HG03280 (cell line): ENCODE results near the gene COL12A1.
A peak's percentile ranks its signal among the peaks of the same experiment; 100 is the strongest.

Source experiments
- ATAC-seq: cut with Tn5 transposase; IDR thresholded peaks from one replicate; pipeline ENCODE4 v1.9.1; 2021; ENCODE audit warnings: mild to moderate bottlenecking, moderate library complexity; ENCODE audit not compliant: unreplicated experiment

COL12A1 gene

DNA sequence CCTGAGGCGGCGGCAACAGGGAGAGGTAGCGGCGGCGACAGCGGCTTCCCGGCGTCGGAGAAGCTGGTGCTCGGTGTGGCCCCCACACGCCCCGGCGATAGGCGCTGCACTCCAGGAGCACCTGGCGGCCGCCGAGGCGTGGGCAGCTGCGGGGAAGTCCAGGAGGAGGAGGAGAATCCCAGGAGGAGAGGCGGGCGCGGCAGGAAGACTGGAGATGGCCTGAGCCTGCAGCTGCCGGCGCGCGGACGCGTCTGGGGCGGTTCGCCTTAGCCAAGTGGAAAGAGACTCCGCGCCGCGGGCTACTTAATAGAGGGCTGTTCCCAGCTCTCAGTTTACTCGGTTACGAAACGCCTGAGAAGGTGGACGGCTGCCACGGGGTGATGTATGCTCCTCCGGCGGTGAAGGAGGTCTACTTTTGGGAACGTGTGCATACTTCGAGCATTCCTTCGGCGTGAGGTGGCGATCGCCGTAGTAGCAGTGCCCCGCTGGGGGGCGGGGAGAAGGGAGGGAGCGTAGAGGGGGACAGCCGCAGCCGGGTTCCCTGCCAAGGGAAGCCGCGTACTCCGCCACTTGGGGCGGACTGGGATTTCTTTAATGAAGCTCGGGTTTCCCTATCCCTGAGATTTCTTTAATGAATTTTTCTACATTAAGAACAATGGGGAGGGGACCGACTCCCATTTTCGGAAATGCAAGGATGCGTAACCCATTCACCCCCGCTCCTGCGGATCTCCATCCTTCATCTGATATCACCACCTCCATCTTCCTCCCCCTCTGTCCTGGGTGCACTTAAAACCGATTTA lies at the start of gene COL12A1:
Gene COL12A1 (minus strand): TSS at position 278 of the 800 bp plus-strand sequence. CDS start 3,261 bp downstream, outside the sequence.
- ATAC-seq: no peak

DNA sequence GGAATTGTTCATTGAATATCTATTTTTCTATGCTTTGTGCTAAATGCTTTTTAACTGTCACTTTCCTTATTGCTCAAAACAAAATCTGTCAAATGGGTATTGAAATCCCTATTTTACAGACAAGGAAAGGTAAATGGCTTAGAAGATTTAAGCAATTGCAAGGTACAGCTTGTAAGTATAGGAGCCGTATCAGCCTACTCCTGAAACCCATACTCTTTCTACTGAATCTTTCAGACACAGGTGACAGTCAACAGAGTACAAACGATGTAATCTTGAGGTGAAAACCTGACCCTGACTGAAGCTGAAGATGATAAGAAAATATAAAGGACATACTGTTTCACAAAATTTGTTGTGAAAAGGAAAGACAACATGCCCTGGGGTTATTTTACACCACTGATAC lies 44.7 kb upstream of the COL12A1 start:
- ATAC-seq: no peak

DNA sequence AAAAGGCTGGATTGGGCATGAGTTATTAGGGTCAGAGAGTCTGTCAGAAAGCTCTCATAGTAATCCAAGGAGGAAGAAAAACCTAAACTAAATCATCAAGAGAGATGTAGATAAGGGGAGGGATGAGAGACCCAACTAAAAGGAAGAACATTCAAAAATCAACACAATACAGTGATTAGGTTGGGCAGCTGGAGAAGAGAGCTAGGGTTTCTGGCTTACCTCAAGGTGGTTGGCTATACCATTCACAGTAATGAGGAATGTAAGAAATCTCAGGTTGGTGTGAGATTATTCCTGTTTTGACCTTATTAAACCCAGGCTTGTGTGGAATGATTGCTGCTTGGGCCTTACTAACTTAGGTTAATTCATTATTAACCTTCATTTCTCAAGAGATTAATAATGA lies 44.0 kb upstream of the COL12A1 start:
- ATAC-seq: no peak

DNA sequence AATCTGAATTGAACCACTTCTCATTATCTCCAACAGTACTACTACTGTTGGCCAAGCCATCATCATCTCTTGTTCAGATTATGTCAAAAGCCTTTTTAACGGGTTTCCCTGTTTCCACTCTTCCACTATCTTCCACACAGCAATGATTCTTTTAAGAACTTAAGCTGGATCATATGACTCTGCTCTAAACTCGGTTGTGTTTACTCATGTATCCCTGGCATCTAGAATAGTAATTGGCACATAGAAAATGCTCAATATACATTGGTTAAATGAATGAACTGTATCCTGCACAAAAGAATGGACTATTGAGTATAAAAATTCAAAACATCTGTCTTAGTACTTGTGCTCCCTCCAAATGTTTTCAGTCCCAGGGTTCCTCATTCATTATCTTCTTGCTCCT lies 40.5 kb upstream of the COL12A1 start:
- ATAC-seq: no peak

DNA sequence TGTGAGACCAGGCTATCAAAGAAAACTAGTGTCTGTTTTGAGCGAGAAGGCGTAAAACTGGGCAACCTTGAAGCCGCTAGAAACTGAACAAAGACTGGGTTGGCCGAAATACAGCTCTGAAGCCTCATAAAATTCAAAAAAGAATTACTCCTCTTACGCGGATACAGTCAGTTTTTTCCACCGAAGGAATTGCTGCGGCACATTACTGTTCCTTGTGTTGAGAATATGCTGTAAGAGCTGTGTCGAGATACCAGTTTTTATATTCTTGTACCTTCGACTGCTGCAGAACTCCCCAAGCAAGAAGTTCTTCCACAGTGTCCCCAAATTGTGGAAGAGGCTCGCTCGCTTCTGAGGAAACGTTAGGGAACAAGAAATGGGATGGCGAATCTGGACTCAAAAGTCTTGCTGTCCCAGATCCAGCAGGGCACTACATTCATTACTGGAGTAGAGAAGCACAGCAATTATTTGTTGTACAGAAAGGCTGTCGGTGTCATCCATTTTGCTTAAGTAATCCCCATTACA lies 38.3 kb upstream of the COL12A1 start:
- peak; percentile 22 for ATAC-seq

DNA sequence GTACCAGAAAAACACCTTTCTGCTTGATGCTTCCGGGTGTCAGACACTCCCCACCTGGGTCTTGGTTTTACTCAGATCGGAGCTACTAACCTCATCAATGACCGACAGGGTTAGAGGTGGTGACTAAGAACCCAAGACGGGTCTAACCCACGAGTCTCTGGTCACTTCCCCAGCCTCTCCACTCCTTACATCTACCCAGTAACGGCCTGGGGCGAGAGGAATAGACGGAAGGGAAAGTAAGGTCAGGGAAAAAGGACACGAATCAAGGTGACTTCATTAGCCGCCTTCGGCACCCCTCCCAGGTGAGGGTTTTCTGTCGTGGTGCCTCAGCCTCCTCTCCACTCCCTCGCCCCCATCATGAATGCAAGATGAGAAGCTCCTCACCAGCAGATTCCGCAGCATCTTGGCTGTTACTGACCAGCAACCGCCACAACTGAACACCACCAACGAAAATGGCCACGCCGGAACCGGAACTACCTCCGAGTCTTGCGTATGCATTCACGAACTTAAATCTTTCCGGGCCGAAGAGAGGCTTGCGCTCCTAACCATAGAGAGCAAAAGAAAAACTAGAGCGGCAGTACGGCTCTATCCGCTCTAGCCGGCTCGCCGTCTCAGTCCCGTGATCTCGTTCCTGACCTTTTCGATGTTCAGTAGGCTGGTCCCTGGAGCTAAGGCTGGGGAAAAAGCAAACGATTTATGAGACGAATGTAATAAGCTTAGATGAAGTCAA lies 37.6 kb upstream of the COL12A1 start, which contains the start of gene COX7A2:
Gene COX7A2 (minus strand): TSS at position 469 of the 730 bp plus-strand sequence. CDS start 67 bp downstream, at position 402.
- peak; percentile 96 for ATAC-seq

DNA sequence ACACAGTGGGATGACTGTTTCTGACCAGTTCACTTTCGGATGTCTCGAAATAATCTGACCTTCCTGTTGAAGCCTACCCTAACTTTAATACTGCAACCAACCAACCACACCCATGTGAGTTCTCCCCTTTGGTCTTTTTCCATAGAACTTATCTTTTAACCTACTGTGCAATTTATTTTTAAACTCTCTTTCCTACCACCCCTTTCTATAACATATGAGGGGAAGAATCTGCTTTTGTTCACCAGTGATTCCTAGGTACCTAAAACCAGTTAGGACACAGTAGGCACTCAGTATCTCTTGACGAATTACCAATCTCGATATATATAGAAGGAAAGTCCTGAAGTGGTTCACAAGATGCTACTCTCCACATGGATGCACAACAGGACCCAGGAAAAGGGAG lies 30.8 kb upstream of the COL12A1 start:
- ATAC-seq: no peak

DNA sequence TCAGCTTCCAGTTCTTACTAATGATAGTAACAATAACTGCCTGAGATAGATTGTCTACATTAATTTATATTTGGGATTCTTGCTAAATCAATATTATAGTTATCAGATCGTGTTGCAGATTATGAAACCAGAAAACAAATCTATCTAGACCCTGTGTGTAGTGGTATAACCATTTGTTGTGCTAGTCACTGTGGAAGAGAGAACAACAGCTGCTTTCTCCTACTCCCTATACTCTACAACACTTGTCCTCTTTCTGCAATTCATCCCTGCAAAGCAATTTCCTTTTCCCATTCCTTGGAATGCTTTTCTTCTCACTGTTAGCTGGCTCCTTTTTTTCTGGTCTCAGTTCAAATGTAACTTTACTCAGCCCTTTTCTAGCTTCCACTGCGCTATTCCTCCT lies 29.4 kb upstream of the COL12A1 start:
- ATAC-seq: no peak

DNA sequence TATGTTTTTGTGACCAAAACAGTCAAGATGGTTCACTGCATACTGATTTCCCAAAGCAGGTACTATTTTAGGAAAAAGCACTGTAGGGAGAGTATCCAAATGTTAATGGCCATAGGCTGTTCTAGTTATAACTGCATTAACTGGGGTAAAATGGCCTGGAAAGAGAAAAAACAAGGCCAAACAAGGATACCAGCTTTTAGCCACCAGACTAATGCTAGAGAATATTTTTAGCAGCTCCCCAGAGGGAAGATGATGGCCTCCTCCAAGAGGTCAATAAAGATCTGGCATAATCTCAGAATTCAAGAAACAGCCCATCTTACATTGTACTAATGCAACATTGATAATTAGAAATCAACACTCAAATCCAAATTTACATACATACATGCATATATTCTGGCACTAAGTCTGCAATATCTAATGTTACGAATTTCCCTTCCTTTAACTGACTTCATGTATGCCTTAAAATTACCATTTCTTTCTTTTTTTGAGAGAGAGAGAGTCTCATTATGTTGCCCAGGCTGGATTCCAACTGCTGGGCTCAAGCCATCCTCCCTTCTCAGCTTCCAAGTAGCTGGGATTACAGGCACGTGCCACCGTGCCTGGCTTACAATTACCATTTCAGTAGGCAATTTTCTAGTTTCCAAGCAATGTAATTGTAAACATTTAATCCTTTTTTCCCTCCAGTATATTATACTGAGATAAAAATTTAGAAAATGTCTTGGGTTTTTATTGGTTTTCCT lies 28.4 kb upstream of the COL12A1 start:
- ATAC-seq: no peak

DNA sequence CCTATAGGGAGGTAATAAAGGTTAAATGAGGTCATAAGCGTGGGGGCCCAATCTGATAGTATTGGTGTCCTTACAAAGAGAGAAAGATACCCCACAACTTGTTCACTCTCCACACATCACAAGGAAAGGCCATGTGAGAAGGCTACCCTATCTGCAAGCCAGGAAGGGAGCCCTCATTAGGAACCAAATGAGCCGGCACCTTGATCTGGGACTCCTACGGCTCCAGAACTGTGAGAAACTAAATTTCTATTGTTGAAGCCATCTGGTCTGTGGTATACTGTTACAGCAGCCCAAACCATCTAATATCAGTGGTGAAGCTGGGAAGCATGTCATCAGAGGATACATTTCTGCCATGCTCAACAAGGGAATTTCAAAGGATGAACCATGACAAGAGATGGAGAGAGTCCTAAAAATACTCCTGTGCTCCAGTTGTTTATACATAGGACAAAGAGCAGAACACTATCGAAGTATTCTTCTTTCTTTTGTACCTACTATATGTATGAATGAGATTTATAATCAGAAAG lies 27.3 kb upstream of the COL12A1 start:
- ATAC-seq: no peak

DNA sequence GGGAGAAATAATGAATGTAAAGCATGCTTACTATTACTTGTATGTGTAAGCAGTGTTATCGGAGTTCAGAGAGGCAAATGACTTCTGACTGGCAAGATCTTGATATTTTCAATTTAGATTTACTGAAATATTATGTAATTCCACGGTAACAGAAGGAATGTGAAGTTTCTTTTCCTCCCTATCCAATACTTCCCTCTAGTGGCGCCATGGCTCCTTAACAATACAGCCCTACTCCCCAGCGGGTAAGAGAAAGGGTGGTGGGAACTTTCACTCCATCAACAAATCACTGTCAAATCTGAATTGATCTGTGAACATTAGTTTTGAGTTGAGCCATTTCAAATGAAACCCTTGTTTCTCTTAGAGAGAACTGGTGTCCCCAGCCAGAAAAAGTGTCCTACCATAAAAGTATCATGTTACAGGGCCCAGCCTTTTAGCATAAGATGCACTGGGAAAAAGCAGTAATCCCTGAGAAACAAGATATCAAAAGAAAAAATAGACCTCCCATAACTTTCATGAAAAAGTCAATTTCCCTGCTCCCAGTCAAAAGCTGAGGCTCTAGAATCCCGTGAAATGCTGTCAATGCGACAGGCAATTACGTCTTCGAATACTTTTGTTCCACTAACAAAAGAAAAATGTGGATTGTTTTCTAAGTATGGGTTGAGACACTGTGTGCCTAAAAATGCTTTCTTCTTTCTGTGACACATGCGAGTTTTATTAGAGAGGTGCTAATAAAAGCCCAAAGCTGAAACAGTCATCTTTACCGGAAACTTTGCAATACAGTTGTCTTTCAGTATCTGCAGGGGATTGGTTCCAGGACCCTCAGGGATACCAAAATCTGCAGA lies 24.9 kb upstream of the COL12A1 start:
- ATAC-seq: no peak

DNA sequence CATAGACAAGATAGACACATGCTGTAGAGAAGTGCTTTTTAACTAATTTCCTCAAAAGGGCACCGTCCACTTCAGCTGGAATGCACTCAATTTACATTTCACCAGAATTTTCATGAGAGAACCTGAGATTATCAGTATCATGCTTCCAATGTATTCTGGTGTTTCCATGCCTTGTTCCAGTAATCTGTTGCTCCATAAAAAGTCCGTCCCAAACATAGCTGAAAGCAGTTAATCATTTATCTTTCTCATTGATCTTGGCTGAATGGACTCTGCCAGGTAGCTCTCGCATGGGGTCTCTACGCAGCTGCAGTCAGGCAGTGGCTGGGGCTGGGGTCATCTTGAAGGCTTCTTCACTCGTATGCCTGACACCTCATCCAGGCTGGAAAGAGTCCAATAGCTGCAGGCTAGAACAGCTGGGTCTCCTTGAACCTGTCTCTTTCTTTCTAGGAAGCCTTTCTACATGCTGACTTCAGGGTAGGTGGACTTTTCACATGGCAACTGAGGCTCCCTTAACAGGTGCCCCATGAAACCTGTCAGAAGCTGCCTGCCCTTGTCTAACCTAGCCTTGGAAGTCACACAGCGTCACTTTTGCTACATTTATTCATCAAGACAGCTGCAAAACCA lies 18.6 kb upstream of the COL12A1 start:
- ATAC-seq: no peak

DNA sequence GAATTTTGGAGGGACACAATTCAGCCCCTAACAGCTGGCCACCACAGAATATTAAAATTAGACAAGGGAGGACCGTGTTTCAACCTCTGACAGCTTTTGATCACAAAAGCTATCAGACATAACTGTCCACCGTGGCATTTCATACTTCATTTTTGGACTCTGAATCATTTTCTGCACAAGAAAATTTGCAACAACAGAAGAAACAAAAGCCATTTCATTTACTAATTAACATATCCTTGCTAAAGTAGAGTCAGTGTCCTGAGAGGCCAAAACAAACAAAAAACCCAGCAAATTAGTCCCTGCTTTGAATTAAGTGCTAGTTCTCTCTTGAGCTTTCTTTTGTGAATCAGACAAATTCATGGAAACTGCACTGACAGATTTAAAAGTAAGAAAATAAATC lies 17.6 kb upstream of the COL12A1 start:
- ATAC-seq: no peak

DNA sequence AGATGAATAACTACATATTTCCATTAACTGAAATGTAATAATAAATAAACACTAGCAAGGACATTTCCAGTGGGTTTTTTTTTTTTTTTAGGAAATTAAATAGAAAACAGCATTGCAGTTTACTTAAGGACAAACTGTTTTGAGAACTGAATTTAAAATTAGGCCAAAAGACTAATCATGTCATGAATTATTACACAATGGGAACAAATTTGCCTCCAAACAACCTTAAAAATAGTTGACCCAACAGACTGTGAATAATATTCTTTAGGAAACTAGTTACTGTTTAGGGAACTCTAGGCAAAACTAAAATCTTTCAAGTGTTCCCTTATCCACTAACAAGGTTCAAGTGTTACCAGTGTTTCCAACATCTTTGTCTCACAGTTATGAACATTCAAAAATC lies 16.4 kb upstream of the COL12A1 start:
- ATAC-seq: no peak

DNA sequence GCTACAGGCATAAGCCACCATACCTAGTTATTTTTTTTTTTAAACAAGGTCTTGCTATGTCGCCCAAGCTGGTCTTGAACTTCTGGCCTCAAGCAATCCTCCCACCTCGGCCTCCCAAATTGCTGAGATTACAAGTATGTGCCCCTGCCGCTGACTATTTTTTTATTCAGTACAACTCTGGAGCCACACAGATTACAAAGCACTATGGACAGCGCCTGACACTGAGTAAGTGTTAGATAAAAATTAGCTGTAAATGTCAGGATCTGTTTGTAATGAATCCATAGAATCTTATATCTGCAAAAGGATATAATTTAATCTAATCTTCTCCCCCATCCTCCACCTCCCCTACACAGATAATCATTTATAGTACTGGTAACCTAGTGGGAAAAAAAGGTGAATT lies 15.3 kb upstream of the COL12A1 start:
- ATAC-seq: no peak

DNA sequence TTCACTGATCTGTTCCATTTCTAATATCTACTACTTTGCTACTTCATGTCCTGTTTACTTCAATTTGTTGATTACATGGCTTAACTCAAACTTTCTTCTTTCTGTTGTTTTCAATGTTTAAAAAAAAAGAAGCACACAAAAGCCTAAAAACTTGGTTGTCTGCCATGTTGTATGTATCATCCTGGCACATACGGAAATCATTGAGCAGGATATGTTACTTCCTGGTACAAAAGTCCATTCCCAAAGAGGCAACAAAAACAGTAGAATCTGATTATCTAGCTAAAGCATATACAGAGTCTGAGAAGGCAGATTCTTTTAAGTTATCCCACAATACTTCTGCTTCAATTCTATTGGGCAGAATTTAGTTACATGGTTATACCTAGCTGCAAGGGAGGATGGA lies 14.5 kb upstream of the COL12A1 start:
- no peak for ATAC-seq

DNA sequence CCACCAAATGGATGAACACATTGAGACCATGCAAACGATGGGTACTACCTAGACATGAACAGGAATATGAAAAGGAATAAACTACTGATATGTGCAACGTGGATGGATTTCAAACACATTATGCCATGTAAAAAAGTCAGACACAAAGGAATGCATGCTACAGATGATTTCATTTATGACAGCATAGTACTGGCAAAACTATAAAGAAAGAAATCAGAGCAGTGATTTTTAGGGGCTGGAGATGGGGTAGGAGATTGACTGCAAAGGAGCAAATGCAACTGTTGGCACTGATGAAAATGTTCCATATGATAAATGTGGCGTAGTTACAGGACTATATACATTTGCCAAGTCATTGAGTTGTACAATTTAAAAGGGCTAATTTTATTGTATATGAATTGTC lies 13.4 kb upstream of the COL12A1 start:
- no peak for ATAC-seq

DNA sequence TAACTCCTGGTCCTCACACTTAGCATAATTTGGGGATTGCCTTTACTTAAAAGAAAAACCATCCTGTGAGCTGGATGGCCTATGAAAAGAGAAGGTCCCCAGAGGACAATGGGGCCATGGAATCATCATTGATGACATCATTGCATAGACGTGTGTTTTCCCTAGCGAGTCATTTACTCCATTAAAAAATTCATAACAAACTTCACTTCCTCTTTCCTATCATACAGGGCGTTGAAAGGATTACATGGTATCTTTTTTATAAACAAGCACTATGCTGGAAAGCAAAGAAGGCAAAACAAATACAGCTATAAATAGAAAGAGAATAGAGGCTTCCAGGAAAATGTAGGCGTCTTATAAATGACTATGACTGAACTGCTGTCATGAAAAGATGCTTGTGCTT lies 11.3 kb upstream of the COL12A1 start:
- ATAC-seq: no peak

DNA sequence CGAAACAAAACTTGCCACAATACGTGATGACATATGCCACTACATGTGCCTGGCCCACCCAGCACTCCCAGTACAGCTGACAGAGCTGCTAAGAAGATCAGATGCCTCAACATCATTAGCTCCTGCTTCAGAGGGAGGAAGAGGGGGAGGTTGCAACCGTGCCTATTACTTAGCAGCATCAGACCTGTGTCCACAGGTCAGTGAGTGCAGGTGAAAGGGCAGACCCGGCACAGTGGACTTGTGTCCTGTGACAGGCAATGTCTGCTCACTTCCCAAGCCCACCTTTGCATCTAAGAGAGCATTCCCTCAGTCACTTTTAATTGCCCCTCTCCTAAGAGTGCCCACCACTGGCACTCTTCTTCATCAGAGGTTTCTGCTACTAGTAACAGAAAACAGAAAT lies 9.4 kb upstream of the COL12A1 start:
- no peak for ATAC-seq

DNA sequence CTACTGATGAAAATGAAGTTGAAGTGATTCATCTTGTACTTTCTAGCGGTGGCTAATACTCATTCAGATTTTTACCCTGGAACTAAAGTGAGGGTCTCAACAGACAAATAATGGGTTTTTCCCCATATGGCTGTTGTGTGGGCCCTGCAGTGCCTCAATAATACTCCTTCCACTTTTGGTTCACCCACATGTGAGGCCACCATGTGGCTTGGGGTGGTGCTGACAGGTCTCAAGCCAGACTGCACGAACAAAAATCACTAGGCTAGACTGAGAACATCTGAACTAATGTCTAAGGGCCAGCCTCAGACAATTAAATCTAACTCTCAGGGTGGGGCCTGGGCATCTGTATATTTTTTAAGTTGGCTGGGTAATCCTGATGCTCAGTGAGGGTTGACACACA lies 7.9 kb upstream of the COL12A1 start:
- ATAC-seq: no peak
